GM12878 (cell line): ENCODE data around the gene SNX15. TPM values are rescaled to one million over a fixed set of nuclear protein-coding genes. Genes with fewer than 3 reads are reported as not detected.

Experiments used
- ATAC-seq: fragments of 200-7000 bp; cut with Tn5 transposase; 3 replicates; pipeline ENCODE4 v1.9.1; 2020; ENCODE audit warnings: mild to moderate bottlenecking, moderate library complexity
- BruUV-seq: library from RNA; stranded (reverse); fragments of 400-500 nt; replicated peaks from 2 replicates; lab custom pipeline; 2021; lab: Mats Ljungman, UMichigan
- CTCF ChIA-PET: fragments of 300-600 bp; sonication (Branson Sonifier 250); formaldehyde crosslinking; extraction: SDS; loops from one replicate; lab custom pipeline; 2021; ENCODE audit warnings: inconsistent platforms; lab: Yijun Ruan, JAX
- POLR2A ChIA-PET: fragments of 350-600 bp; formaldehyde crosslinking; extraction: SDS; loops from one replicate; lab custom pipeline; 2021; ENCODE audit warnings: inconsistent platforms; lab: Charles Lee
- RAD21 ChIA-PET: fragments of 300-600 bp; sonication (Branson Sonifier 250); formaldehyde crosslinking; loops from one replicate; lab custom pipeline; 2023; ENCODE audit warnings: antibody characterized with exemption; ENCODE audit not compliant: unreplicated experiment; lab: Charles Lee
- SMC1A ChIA-PET: fragments of 300-600 bp; sonication (Branson Sonifier 250); formaldehyde crosslinking; loops from one replicate; lab custom pipeline; 2023; ENCODE audit not compliant: unreplicated experiment, uncharacterized antibody; lab: Charles Lee
- DNase-seq: peaks from one replicate; pipeline ENCODE4 v3.0.0-alpha.2; 2011; ENCODE audit warnings: low read depth, low spot score
- FAIRE-seq: peaks from 3 replicates; lab custom pipeline; 2011; peaks lifted over from hg19 to GRCh38; lab: Jason Lieb, UNC
- H2AFZ ChIP-seq: 2 replicates; pipeline ENCODE4 v1.6.0; 2011; ENCODE audit warnings: low read depth, low read length, control low read depth; ENCODE audit not compliant: control insufficient read depth
- H3K27ac ChIP-seq: 2 replicates; pipeline ENCODE4 v1.5.1; 2011; ENCODE audit warnings: control low read depth; ENCODE audit not compliant: control insufficient read depth, insufficient read depth
- H3K27me3 ChIP-seq, 2 experiments: replicated peaks in 1 of 2; 2 replicates each; pipeline versions ENCODE4 v1.6.0 to v1.6.1; 2011; ENCODE audit warnings: low read length in 1 of 2; ENCODE audit not compliant: control insufficient read depth in 2 of 2, insufficient read depth in 2 of 2
- H3K36me3 ChIP-seq, 2 experiments: 2 replicates each; pipeline ENCODE4 v1.5.1; 2011; ENCODE audit warnings: low read length in 1 of 2; ENCODE audit not compliant: control insufficient read depth in 2 of 2, insufficient read depth in 2 of 2
- H3K4me1 ChIP-seq: 2 replicates; pipeline ENCODE4 v1.6.1; 2011; ENCODE audit warnings: mild to moderate bottlenecking, low read length, moderate library complexity, mixed read lengths; ENCODE audit not compliant: control insufficient read depth, insufficient read depth
- H3K4me2 ChIP-seq: 2 replicates; pipeline ENCODE4 v1.6.0; 2011; ENCODE audit warnings: control low read depth; ENCODE audit not compliant: control insufficient read depth, insufficient read depth
- H3K4me3 ChIP-seq: fragments of 200-600 bp; sonication (generic); 2 replicates; pipeline ENCODE4 v1.5.1; 2016
- H3K79me2 ChIP-seq: 2 replicates; pipeline ENCODE4 v1.6.0; 2011; ENCODE audit warnings: low read length; ENCODE audit not compliant: control insufficient read depth, insufficient read depth
- H3K9ac ChIP-seq: 2 replicates; pipeline ENCODE4 v1.8.0; 2011; ENCODE audit warnings: low read length, control low read depth, mixed read lengths; ENCODE audit not compliant: control insufficient read depth, insufficient read depth
- H3K9me3 ChIP-seq: replicated peaks from 3 replicates; pipeline ENCODE4 v1.5.1; 2011; ENCODE audit warnings: mild to moderate bottlenecking, low read length; ENCODE audit not compliant: control insufficient read depth, insufficient read depth
- H4K20me1 ChIP-seq: 2 replicates; pipeline ENCODE4 v1.6.0; 2011; ENCODE audit not compliant: control insufficient read depth, insufficient read depth
- BHLHE40 ChIP-seq, 2 experiments: fragments of 450-650 bp in 1 of 2; IDR thresholded peaks; 2 replicates each; pipeline ENCODE4 v1.6.1; 2011 to 2017; ENCODE audit warnings: low read depth in 2 of 2, borderline replicate concordance in 1 of 2, improper control_type of control experiment in 1 of 2, low read length in 1 of 2, mild to moderate bottlenecking in 1 of 2
- NFXL1 ChIP-seq: fragments of 450-650 bp; IDR thresholded peaks from 2 replicates; pipeline ENCODE4 v1.6.1; 2017; ENCODE audit warnings: antibody characterized with exemption, mild to moderate bottlenecking, borderline replicate concordance
- RUNX3 ChIP-seq: IDR thresholded peaks from 2 replicates; pipeline ENCODE4 v1.6.1; 2012; ENCODE audit warnings: low read length, inconsistent platforms
- WGBS: methylation state at CpG from one replicate; pipeline ENCODE4 v1.1.6; 2016; ENCODE audit warnings: low lambda C conversion rate; ENCODE audit not compliant: insufficient replicate concordance, insufficient coverage; ENCODE audit errors: missing lambda C conversion rate; 5-methylcytosine and 5-hydroxymethylcytosine counted together
- in situ Hi-C: fragments of 300-500 bp; cut with MboI; formaldehyde crosslinking; loops from 9 replicates; pipeline ENCODE4 v1.14.3; 2018; ENCODE audit warnings: mixed read lengths
- intact Hi-C: fragments of 100-400 bp; cut with micrococcal nuclease; formaldehyde crosslinking; loops from one replicate; pipeline ENCODE4 v1.14.2; 2022; ENCODE audit not compliant: unreplicated experiment
- polyA plus RNA-seq, 11 experiments: library from polyadenylated mRNA; depleted of rRNA in 4 of 11; unstranded in 6 of 11; stranded (reverse) in 5 of 11; fragments of >200 nt; fragmentation: Nextera tagmentation in 4 of 11; fragmentation: Illumina TruSeq in 1 of 11; extraction: Ambion mirVana in 4 of 11; extraction: Trizol in 1 of 11; gene quantifications; 1 replicate in 1 of 11; 2 replicates in 10 of 11; pipeline versions ENCODE4 v1.2.1 to v1.2.3, GENCODE V29; 2011 to 2016; ENCODE audit warnings: inconsistent platforms in 2 of 11, missing spikeins in 2 of 11, low read depth in 1 of 11
- total RNA-seq, 4 experiments: library from RNA; depleted of rRNA in 3 of 4; stranded (reverse); fragments of >200 nt in 3 of 4; fragmentation: Illumina TruSeq in 1 of 4; extraction: Trizol in 1 of 4; gene quantifications; 2 replicates each; pipeline versions ENCODE4 v1.2.1 to v1.2.3, GENCODE V29; 2013 to 2021
- TF ChIP-seq, protein P1 (sequence below), 3 experiments: IDR thresholded peaks in 2 of 3; conservative IDR thresholded peaks in 1 of 3; 2 replicates each; pipeline ENCODE4 v1.5.1; 2011; ENCODE audit warnings: low read depth in 3 of 3, low read length in 3 of 3, mild to moderate bottlenecking in 3 of 3, control low read depth in 2 of 3, moderate library complexity in 2 of 3, inconsistent platforms in 1 of 3, mixed read lengths in 1 of 3; ENCODE audit not compliant: control insufficient read depth in 2 of 3, insufficient read depth in 1 of 3; ENCODE audit errors: extremely low read depth in 1 of 3
- TF ChIP-seq, protein P2 (sequence below): IDR thresholded peaks from 2 replicates; pipeline ENCODE4 v1.6.1; 2011; ENCODE audit warnings: borderline replicate concordance, low read depth, mild to moderate bottlenecking, moderate library complexity, mixed read lengths, low read length; ENCODE audit not compliant: insufficient read depth; ENCODE audit errors: extremely low read length

SNX15 gene
- total and polyA plus RNA-seq, 10 of the 15 experiments (the other 5 are each of a cell fraction or from before 2014, with no cell fraction given): 2.4 to 24.0 (median 16.1) TPM

DNA sequence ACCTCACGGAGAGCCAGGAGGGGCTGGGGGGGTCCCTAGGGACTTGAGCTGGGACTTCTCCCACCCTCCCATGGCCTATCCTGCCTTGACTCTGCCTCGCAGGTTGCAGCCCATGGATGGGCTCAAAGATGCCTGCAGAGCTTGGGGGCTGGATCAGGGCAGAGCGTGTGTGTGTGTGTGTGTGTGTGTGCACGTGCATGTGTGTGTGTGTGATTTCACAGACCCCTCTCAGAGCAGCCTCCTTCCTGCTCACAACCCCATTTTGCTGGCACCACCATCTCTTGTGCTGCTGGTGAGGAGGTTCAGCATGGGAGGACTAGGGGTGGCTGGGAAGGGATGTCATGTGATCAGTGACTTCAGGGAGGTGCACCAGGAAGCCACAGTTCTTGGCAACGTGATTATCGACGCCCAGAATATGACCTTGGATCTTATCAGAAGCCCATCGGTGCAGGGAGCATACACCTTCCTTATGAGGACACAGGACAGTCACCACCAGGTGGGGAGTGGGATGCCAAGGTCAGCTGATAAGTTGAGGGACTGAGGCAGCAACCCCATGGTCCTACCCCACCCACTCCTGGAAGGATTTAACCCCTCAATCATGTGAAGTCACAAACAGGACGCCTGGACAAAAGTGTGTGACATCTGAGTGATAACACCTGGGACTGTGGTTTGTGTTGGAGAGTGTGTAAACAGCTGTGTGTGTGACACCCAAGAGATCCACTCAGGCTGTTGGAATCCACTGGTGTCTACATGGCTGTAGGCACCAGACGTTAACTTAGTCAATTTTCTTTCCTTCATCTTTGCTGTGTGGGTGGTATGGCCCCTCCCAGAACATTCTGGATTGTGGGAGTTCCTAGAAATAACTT, 33.0 kb downstream of the SNX15 start (continued):
- TF ChIP-seq RUNX3 (peak; percentile 82), BHLHE40 (IDR thresholded peaks at IDR 0.05; ENCODE audit: borderline replicate concordance in 1 of 2, low read depth in 2 of 2, low read length in 1 of 2) (0 out of 4 replicates have a peak, but pooled peaks of 1 of the 2 experiments have one; percentile 14)
- TF ChIP-seq, all 136 proteins: peak for 6

DNA sequence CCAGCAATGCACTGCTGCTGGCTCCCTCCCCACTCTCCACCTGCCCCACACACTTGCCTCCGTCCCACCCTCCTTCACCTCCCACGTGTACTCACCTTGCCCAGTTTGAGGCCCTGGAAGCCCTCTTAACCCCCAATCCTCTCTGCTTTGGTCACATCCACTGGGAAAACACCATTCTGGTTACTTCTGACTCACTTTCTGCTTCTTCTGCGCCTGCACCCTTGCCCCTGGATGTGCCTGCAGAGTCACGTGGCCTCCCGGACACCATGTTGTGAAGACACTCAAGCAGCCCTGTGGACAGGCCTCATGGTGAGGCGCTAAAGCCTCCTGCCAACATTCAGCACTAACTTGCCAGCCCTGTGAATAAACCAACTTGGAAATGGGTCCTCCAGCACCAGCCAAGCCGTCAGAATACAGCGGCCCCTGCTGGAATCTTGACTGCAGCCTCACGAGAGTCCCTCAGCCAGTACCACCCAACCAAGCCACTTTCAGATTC, 33.7 kb downstream of the SNX15 start:
- RAD21 ChIA-PET: no interaction called here
- H3K4me2 ChIP-seq: peak overlapping the region; percentile 20; the same call in 1 of the 2 replicates
- ATAC-seq: no peak

More for the DNA sequence above, 33.7 kb downstream of the SNX15 start:
- H3K27me3 ChIP-seq: no peaks in the 10 kb centered on the region
- ChIA-PET CTCF (no interaction called here), POLR2A (interaction anchor here (0.7 to 1.0 kb wide), 2 partner anchors 16 to 34 kb away, joined by 3 to 6 read pairs; no protein-coding TSS in a partner anchor), SMC1A (no interaction called here)
- H3K36me3 ChIP-seq: no peaks in the 10 kb centered on the region
- no peaks in the 10 kb centered on the region for H3K9me3 ChIP-seq
- TF ChIP-seq, protein P1, sequence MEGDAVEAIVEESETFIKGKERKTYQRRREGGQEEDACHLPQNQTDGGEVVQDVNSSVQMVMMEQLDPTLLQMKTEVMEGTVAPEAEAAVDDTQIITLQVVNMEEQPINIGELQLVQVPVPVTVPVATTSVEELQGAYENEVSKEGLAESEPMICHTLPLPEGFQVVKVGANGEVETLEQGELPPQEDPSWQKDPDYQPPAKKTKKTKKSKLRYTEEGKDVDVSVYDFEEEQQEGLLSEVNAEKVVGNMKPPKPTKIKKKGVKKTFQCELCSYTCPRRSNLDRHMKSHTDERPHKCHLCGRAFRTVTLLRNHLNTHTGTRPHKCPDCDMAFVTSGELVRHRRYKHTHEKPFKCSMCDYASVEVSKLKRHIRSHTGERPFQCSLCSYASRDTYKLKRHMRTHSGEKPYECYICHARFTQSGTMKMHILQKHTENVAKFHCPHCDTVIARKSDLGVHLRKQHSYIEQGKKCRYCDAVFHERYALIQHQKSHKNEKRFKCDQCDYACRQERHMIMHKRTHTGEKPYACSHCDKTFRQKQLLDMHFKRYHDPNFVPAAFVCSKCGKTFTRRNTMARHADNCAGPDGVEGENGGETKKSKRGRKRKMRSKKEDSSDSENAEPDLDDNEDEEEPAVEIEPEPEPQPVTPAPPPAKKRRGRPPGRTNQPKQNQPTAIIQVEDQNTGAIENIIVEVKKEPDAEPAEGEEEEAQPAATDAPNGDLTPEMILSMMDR (IDR thresholded peaks at IDR 0.05 in 2 of 3, conservative IDR thresholded peaks at IDR 0.05 in 1 of 3; ENCODE audit: control insufficient read depth in 2 of 3, extremely low read depth in 1 of 3, insufficient read depth in 1 of 3, low read depth in 3 of 3, low read length in 3 of 3): peak in 1 of 3 experiments; percentile 19; a peak in 1 of 6 replicates
- TF ChIP-seq NFXL1: no peak
- TF ChIP-seq, protein P2, sequence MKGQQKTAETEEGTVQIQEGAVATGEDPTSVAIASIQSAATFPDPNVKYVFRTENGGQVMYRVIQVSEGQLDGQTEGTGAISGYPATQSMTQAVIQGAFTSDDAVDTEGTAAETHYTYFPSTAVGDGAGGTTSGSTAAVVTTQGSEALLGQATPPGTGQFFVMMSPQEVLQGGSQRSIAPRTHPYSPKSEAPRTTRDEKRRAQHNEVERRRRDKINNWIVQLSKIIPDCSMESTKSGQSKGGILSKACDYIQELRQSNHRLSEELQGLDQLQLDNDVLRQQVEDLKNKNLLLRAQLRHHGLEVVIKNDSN: peak; percentile 26
- no peak for DNase-seq
- H4K20me1 ChIP-seq: no peaks in the 10 kb centered on the region
- WGBS: 83% methylated on average over 9 of the region's 9 CpGs
- peaks cover 21% of the 10 kb centered on the region for H3K4me1 ChIP-seq
- H3K9ac ChIP-seq: no peak overlapping the region
- no peak for FAIRE-seq
- intact Hi-C loops: no loop called here
- H3K27ac ChIP-seq: no peak overlapping the region
- H2AFZ ChIP-seq: no peak overlapping the region
- BruUV-seq: no TSS peak
- no peak overlapping the region for H3K4me3 ChIP-seq
- H3K79me2 ChIP-seq: no peaks in the 10 kb centered on the region
- in situ Hi-C loops: no loop called here
